Astrocyte of the cerebellum (primary cell): ENCODE results near the gene SERPINA6.

Source experiments
- DNase-seq: peaks from one replicate; pipeline ENCODE4 v3.0.0-alpha.2; 2011; ENCODE audit warnings: low read depth
- H3K4me3 ChIP-seq: 2 replicates; pipeline ENCODE4 v1.5.1; 2011; ENCODE audit warnings: mild to moderate bottlenecking, low read depth, low read length, moderate library complexity
- CTCF ChIP-seq: IDR thresholded peaks from 2 replicates; pipeline ENCODE4 v1.5.1; 2012; ENCODE audit warnings: low read length, low read depth, moderate library complexity, mild to moderate bottlenecking; ENCODE audit errors: missing control alignments
- in situ Hi-C: cut with HindIII; loops from 2 replicates; pipeline ENCODE4 v1.10.0; 2017; ENCODE audit warnings: low sequenced_read_pairs

SERPINA6 gene

DNA sequence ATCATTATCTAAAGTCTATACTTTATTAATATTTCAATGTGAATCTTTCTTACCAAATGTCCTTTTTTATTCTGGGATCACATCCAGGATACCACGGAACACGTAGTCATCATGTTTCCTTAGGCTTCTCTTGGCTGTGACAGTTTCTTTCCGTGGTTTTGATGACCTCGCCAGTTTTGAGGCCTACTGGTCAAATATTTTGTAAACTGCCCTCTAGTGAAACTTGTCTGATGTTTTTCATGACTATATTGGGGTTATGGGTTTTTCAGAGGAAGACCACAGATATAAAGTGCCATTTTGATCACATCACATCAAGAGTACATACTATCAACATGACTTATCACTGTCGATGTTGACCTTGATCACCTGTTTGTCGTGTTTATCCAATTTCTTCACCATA, 14.1 kb upstream of the SERPINA6 start:
- no peak for DNase-seq
- no peak overlapping the region for H3K4me3 ChIP-seq
- no peak for TF ChIP-seq CTCF
- in situ Hi-C loops, result no loop called here

GRCh38 chr14:94334872-94335271, 11.7 kb upstream of the SERPINA6 start:
- no peak overlapping the region for H3K4me3 ChIP-seq
- no peak for DNase-seq
- in situ Hi-C loops, result no loop called here
- TF ChIP-seq CTCF, result no peak

DNA sequence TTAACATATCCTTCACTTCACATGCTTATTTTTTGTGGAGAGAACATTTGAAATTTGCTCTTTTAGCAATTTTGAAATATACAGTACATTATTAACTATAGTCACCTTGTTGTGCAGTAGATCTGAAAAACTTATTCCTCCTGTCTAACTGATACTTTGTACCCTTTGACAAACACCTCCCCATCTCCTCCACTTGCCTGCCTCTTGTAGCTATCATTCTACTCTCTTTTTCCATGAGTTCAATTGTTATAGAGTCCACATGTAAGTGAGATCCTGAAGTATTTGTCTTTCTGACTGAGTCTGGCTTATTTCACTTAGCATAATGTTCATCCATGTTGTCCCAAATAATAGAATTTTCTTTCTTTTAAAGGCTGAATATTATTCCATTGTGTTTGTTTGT, 9.5 kb upstream of the SERPINA6 start:
- DNase-seq, result no peak
- in situ Hi-C loops, result no loop called here
- H3K4me3 ChIP-seq, result no peak overlapping the region
- no peak for TF ChIP-seq CTCF

GRCh38 chr14:94332063-94332583, 9.0 kb upstream of the SERPINA6 start:
- in situ Hi-C loops, result no loop called here
- TF ChIP-seq CTCF, result no peak
- DNase-seq, result no peak
- H3K4me3 ChIP-seq, result no peak overlapping the region

GRCh38 chr14:94331462-94331861, 8.3 kb upstream of the SERPINA6 start:
- no peak overlapping the region for H3K4me3 ChIP-seq
- TF ChIP-seq CTCF, result no peak
- no peak for DNase-seq
- in situ Hi-C loops, result no loop called here

GRCh38 chr14:94330857-94331256, 7.7 kb upstream of the SERPINA6 start:
- no peak overlapping the region for H3K4me3 ChIP-seq
- no peak for DNase-seq
- no peak for TF ChIP-seq CTCF
- in situ Hi-C loops, result no loop called here

DNA sequence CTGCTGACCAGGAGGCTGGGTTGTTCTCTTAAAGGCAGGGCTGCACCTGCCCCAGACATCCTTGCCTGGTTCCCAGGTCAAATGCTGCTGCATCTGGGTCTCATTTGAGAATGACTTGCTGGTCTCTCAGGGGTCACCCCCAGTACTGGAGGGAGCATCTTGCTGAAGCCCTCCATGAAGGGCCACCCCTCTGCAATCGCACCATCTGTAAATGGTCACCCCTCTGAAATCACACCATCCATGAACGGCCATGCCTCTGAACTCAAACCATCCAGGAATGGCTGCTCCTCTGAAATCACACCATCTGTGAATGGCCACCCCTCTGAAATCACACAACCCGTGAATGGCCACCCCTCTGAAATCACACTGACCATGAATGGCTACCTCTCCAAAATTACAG, 7.3 kb upstream of the SERPINA6 start:
- TF ChIP-seq CTCF, result no peak
- DNase-seq, result no peak
- in situ Hi-C loops, result no loop called here
- H3K4me3 ChIP-seq, result no peak overlapping the region
